Chondrocyte (in vitro differentiated cells): ENCODE measurements around the gene BHLHE40. TPM values are rescaled to one million over a fixed set of nuclear protein-coding genes. Genes with fewer than 3 reads are reported as not detected.

Experiments
- DNase-seq: peaks from one replicate; pipeline ENCODE4 v3.0.0; 2021; ENCODE audit warnings: mixed read lengths, low spot score
- H3K27ac Mint-ChIP-seq: one replicate; pipeline ENCODE4 v1.8.0; 2021; ENCODE audit warnings: mild to moderate bottlenecking, moderate library complexity, mixed read lengths; ENCODE audit not compliant: unreplicated experiment
- H3K27me3 Mint-ChIP-seq: 2 replicates; pipeline ENCODE4 v1.8.0; 2021; ENCODE audit warnings: low read depth, mixed read lengths
- H3K36me3 Mint-ChIP-seq: 2 replicates; pipeline ENCODE4 v1.8.0; 2021; ENCODE audit warnings: low read depth, mixed read lengths
- H3K4me1 Mint-ChIP-seq: 2 replicates; pipeline ENCODE4 v1.8.0; 2021; ENCODE audit warnings: low read depth, mild to moderate bottlenecking, mixed read lengths
- H3K4me3 Mint-ChIP-seq: one replicate; pipeline ENCODE4 v1.8.0; 2021; ENCODE audit warnings: mild to moderate bottlenecking, moderate library complexity, mixed read lengths; ENCODE audit not compliant: unreplicated experiment
- H3K9me3 Mint-ChIP-seq: 2 replicates; pipeline ENCODE4 v1.8.0; 2021; ENCODE audit warnings: low read depth, mixed read lengths
- total RNA-seq: library from RNA; stranded (reverse); gene quantifications from 3 replicates; pipeline ENCODE4 v1.2.1, GENCODE V29; 2021
- TF ChIP-seq, protein P1 (sequence below): fragments of 200-600 bp; sonication (generic); IDR thresholded peaks from 2 replicates; pipeline ENCODE4 v1.5.0; 2021; ENCODE audit warnings: antibody characterized with exemption, mild to moderate bottlenecking, moderate library complexity

Gene BHLHE40
- total RNA-seq, 1 donor from 2014 or later, result 66.4 TPM

DNA sequence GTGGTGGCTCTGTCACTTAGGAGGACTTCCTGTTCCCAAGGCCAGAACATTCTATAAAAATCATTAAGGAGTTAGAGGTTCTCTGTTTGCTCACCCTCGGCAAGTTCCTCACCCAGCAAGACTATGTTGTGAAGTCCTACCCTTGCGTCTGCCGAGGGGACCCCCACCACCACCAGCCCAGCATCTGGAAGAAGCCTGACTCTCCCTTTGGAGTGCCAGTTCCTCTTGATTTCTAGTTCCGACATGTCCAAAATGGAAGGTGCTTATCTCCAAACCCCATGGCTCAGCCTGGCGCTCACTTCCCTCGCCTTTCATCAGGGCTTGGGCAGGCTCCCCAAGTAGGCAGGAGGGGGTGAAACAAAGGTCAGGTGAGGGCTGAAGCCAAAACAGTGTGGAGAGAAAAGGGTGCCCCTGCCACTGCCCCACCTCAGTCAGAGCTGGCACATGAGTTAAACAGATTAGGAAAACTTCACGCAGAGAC is 41.0 kb downstream of the BHLHE40 start:
- Mint-ChIP-seq H3K4me3 (no peak overlapping the region), H3K27me3 (no peaks in the 10 kb centered on the region), H3K36me3 (no peaks in the 10 kb centered on the region), H3K27ac (peak overlapping the region; percentile 45), H3K4me1 (peaks cover 61% of the 10 kb centered on the region), H3K9me3 (no peaks in the 10 kb centered on the region)
- no peak for DNase-seq
- TF ChIP-seq, protein P1, sequence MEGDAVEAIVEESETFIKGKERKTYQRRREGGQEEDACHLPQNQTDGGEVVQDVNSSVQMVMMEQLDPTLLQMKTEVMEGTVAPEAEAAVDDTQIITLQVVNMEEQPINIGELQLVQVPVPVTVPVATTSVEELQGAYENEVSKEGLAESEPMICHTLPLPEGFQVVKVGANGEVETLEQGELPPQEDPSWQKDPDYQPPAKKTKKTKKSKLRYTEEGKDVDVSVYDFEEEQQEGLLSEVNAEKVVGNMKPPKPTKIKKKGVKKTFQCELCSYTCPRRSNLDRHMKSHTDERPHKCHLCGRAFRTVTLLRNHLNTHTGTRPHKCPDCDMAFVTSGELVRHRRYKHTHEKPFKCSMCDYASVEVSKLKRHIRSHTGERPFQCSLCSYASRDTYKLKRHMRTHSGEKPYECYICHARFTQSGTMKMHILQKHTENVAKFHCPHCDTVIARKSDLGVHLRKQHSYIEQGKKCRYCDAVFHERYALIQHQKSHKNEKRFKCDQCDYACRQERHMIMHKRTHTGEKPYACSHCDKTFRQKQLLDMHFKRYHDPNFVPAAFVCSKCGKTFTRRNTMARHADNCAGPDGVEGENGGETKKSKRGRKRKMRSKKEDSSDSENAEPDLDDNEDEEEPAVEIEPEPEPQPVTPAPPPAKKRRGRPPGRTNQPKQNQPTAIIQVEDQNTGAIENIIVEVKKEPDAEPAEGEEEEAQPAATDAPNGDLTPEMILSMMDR, result no peak

DNA sequence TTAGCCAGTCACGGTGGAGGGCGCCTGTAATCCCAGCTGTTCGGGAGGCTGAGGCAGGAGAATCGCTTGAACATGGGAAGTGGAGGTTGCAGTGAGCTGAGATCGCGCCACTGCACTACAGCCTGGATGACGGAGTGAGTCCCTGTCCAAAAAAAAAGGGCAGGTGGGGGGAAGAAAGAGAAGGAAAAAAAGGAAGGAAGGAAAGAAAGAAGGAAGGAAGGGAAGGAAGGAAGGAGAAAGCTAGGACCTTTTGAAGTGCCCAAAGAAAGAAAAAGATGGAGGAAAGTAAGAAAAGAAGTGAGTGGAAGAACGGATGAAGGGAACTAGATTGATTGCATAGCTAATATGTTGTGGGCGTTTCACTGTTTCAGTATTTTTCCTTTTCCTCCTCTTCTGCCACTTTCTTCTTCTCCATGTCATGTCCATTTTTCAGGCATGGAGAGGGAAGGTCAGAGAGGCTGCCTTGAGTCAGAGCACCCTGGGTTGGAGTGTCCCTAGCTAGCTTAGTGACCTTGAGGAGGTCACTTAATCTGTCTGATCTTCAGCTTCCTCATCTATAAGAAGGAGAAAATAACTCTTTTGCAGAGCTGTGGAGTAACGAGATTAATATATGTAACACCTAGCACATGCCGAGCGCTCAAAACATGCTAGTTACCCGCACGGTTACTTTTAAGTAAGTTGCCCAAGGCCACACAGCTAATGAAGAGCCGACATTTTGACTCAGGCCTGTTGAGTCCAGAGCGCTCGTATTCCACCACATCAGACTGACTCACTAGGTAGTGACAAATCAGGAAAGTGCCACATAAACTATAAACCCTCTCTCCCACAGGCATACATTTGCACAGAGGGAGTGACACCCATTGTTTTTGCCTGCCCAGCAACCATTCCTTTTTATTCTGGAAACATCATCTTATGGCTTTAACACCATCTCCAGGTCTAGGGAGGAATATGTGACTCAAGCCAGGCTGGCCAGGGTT is 42.2 kb downstream of the BHLHE40 start:
- Mint-ChIP-seq H3K4me1 (peaks cover 65% of the 10 kb centered on the region), H3K27me3 (no peaks in the 10 kb centered on the region)
- no peak for DNase-seq

DNA sequence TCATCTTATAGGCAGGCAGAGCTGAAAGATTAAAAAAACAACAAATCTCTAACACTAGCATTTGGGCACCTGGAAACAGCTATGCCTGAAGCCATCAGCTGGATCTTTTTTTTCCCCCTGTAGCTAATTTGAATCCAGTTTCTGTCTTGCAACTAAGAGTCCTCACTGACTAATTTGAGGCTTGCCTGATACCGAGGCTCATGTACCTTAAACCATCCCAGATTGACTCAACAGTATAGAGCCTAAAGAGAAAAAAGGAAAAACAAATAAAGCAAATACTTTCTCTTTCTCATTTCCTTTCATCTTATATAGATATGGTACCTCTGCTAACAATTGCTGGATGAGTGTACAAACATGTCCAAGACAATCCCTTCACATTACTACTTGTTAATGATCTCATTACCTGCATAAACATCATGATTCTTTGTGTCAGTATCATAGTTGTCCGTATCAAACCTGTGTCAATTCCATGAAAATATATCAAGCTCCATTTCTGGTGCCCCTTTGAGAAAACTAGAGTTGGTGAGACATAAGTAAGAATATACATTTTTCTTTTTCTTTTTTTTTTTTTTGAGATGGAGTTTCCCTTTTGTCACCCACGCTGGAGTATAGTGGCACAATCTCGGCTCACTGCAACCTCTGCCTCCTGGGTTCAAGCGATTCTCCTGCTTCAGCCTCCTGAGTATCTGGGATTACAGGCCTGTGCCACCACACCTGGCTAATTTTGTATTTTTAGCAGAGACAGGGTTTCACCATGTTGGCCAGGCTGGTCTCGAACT is 43.1 kb downstream of the BHLHE40 start:
- Mint-ChIP-seq H3K36me3 (no peaks in the 10 kb centered on the region), H3K4me3 (no peak overlapping the region), H3K27ac (peak overlapping the region; percentile 93), H3K27me3 (no peaks in the 10 kb centered on the region), H3K9me3 (no peaks in the 10 kb centered on the region), H3K4me1 (peaks cover 63% of the 10 kb centered on the region)
- no peak for DNase-seq
- TF ChIP-seq, protein P1, result peak; percentile 6

More for the DNA sequence above, 42.2 kb downstream of the BHLHE40 start:
- no peaks in the 10 kb centered on the region for H3K9me3 Mint-ChIP-seq
- TF ChIP-seq, protein P1, result peak; percentile 25
- H3K27ac Mint-ChIP-seq, result peak overlapping the region; percentile 68
- no peaks in the 10 kb centered on the region for H3K36me3 Mint-ChIP-seq
- H3K4me3 Mint-ChIP-seq, result no peak overlapping the region

DNA sequence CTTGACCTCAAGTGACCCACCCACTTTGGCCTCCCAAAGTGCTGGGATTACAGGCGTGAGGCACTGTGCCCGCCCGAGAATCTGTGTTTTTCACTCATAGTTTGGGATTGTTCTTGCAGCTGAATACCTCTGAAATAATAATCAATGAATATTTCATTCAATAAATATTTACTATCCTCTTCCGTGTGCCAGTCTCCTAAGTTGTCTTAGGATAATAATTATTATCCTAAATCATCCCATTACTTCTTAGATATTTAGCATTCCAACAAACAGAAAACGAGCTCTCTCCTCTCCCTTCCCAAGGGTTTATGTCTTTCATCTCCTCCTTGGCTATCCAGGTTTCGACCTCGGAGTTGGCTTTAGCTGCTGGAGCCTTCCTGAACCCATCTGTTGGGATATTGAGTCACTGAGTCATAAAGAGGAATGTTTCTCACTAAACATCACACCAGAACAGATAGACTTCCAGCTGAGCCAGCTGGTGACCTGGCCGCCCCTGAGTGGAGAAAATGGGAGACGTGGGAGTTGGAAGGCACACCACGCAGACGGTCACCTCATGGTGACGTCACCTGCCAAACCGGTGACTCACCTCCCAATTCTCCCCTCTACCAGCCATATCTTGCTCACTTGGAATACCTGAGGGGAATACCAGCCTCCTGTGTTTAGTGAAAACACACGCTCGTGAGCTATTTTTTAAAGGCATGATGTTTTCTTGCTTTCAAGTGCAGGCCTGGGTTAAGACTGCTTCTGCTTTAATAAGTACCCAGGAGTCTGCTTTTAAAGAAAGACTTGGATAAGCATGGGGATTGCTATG is 43.9 kb downstream of the BHLHE40 start:
- TF ChIP-seq, protein P1, result no peak
- H3K27me3 Mint-ChIP-seq, result no peaks in the 10 kb centered on the region
- H3K27ac Mint-ChIP-seq, result peak overlapping the region; percentile 93
- H3K36me3 Mint-ChIP-seq, result no peaks in the 10 kb centered on the region
- H3K9me3 Mint-ChIP-seq, result no peaks in the 10 kb centered on the region
- peaks cover 65% of the 10 kb centered on the region for H3K4me1 Mint-ChIP-seq
- no peak overlapping the region for H3K4me3 Mint-ChIP-seq
- no peak for DNase-seq
